Type B pancreatic cell (in vitro differentiated cells): ENCODE results near the gene WBP4. TPM values are rescaled to one million over a fixed set of nuclear protein-coding genes. Genes with fewer than 3 reads are reported as not detected.
A peak's percentile ranks its signal among the peaks of the same experiment; 100 is the strongest.

Experiments
- DNase-seq: peaks from one replicate; pipeline ENCODE4 v3.0.0; 2021; ENCODE audit warnings: mixed read lengths; ENCODE audit not compliant: unreplicated experiment; ENCODE audit errors: extremely low spot score
- H3K27ac Mint-ChIP-seq: 2 replicates; pipeline ENCODE4 v1.8.0; 2021; ENCODE audit warnings: mild to moderate bottlenecking, mixed read lengths
- H3K27me3 Mint-ChIP-seq: 2 replicates; pipeline ENCODE4 v1.8.0; 2021; ENCODE audit warnings: mixed read lengths
- H3K36me3 Mint-ChIP-seq: 2 replicates; pipeline ENCODE4 v1.8.0; 2021; ENCODE audit warnings: mixed read lengths
- H3K4me1 Mint-ChIP-seq: one replicate; pipeline ENCODE4 v1.8.0; 2021; ENCODE audit warnings: mixed read lengths; ENCODE audit not compliant: unreplicated experiment
- H3K4me3 Mint-ChIP-seq: 2 replicates; pipeline ENCODE4 v1.8.0; 2021; ENCODE audit warnings: mild to moderate bottlenecking, mixed read lengths
- H3K9me3 Mint-ChIP-seq: 2 replicates; pipeline ENCODE4 v1.8.0; 2021; ENCODE audit warnings: mixed read lengths
- CTCF ChIP-seq: fragments of 200-600 bp; sonication (generic); conservative IDR thresholded peaks from 2 replicates; pipeline ENCODE4 v1.5.0; 2021; ENCODE audit warnings: antibody characterized with exemption, mild to moderate bottlenecking
- long read RNA-seq: library from polyadenylated mRNA; unstranded; transcript quantifications from one replicate; pipeline ENCODE4 v2.0.0, GENCODE V29; 2020
- total RNA-seq: library from RNA; stranded (reverse); gene quantifications from 2 replicates; pipeline ENCODE4 v1.2.1, GENCODE V29; 2021; ENCODE audit warnings: low replicate concordance

WBP4 gene
- total RNA-seq = 5.6 and 7.9 TPM in 2 replicates
- long read RNA-seq, partial matches to known transcripts = 16 of 19 reads
- long read RNA-seq, other reads (novel, unspliced or antisense) = 2 of 19 reads

DNA sequence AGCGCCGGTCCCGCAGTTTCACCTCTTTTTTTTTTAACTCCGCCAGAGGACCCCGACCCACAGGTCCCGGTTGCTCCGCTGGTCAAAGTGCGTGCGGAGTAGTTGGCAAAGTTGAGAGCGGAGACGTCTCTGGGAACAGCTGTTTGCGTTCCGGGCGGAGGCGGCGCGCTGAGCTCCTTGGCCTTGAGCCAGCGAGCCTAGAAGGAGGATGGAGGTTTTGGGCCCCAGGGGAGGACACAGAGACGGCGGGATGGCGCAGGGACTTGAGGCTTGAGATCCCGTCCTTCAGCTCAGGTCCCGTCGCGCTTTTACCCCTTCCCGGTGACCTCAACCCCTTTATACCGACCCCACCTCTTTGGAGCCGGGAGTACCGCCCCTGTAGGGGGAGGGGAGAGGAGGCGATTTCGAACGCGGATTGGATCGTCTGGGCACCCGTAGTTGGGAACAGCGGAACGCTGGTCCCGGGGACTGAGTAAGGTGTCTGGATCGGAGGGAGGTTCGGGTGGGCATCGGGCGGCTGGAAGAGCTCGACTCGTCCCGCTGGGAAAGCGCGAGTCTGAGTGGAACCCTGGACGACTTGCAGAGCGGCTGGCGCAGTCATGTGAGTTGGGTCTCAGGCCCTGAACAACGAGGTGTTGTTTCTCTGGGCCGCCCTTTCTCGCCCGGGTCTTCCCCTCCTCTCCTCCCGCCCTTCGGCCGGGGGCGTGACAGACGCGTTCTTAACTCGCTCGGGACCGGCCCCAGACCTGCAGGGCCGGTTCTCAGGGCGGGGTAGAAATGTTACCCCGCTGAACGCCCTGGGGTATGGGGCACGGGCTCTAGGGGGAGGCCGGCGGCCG, at the start of gene WBP4:
WBP4 (plus strand) TSS at position 435 of the 839 bp plus-strand sequence; CDS start at position 600, 165 bp downstream.
- Mint-ChIP-seq H3K4me1 (peaks cover 38% of the 10 kb centered on the region), H3K36me3 (peaks cover 19% of the 10 kb centered on the region), H3K9me3 (no peaks in the 10 kb centered on the region), H3K4me3 (peak within 1 kb of the TSS; percentile 91), H3K27ac (peak within 1 kb of the TSS; percentile 100), H3K27me3 (peaks cover 14% of the 10 kb centered on the region)
- DNase-seq = peak; percentile 93
- no peak for TF ChIP-seq CTCF

- Mint-ChIP-seq H3K27me3 (no peaks in the 10 kb centered on the region), H3K9me3 (peaks cover 5% of the 10 kb centered on the region)
Observed at GRCh38 chr13:41012536-41012935, 48.8 kb upstream of the WBP4 start.

DNA sequence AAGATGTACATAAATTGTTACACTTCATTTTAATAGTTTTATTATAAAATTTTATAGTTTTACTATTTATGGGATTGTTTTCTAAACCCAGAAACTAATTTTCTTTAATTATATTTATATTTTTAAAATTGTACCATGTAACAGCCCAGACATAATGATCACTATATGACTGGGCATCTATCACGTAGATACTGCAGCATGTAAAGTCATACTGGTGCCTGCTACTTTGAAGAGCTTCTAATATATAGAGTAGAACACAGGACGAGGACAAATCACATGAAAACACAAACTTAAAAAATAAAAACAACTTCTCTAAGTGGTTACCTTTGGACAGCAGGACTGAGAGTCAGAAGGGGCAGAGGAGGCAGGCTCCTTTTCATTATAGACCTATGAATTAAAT, 47.5 kb upstream of the WBP4 start:
- H3K36me3 Mint-ChIP-seq = peaks cover 4% of the 10 kb centered on the region
- peaks cover 17% of the 10 kb centered on the region for H3K4me1 Mint-ChIP-seq
- no peak overlapping the region for H3K27ac Mint-ChIP-seq
- H3K9me3 Mint-ChIP-seq = no peaks in the 10 kb centered on the region
- H3K4me3 Mint-ChIP-seq = no peak overlapping the region
- no peak for DNase-seq
- H3K27me3 Mint-ChIP-seq = no peaks in the 10 kb centered on the region
- no peak for TF ChIP-seq CTCF

More at GRCh38 chr13:41012536-41012935, 48.8 kb upstream of the WBP4 start:
- no peak for TF ChIP-seq CTCF
- Mint-ChIP-seq H3K27ac (no peak overlapping the region), H3K36me3 (peaks cover 4% of the 10 kb centered on the region), H3K4me1 (peaks cover 20% of the 10 kb centered on the region), H3K4me3 (no peak overlapping the region)
- no peak for DNase-seq

GRCh38 chr13:41015920-41016319, 45.4 kb upstream of the WBP4 start:
- Mint-ChIP-seq H3K36me3 (peaks cover 4% of the 10 kb centered on the region), H3K4me3 (peak overlapping the region; percentile 65), H3K4me1 (peaks cover 23% of the 10 kb centered on the region), H3K27me3 (no peaks in the 10 kb centered on the region), H3K9me3 (no peaks in the 10 kb centered on the region), H3K27ac (peak overlapping the region; percentile 48)
- no peak for DNase-seq
- TF ChIP-seq CTCF = no peak

- peak overlapping the region; percentile 82 for H3K27ac Mint-ChIP-seq
- H3K27me3 Mint-ChIP-seq = no peaks in the 10 kb centered on the region
- peaks cover 4% of the 10 kb centered on the region for H3K36me3 Mint-ChIP-seq
- no peak for DNase-seq
- H3K9me3 Mint-ChIP-seq = no peaks in the 10 kb centered on the region
- TF ChIP-seq CTCF = no peak
- H3K4me3 Mint-ChIP-seq = peak overlapping the region; percentile 83
- H3K4me1 Mint-ChIP-seq = peaks cover 29% of the 10 kb centered on the region
Observed at GRCh38 chr13:41017159-41017558, 44.1 kb upstream of the WBP4 start.
